ENCODE results near the gene TMPRSS4.

DNA sequence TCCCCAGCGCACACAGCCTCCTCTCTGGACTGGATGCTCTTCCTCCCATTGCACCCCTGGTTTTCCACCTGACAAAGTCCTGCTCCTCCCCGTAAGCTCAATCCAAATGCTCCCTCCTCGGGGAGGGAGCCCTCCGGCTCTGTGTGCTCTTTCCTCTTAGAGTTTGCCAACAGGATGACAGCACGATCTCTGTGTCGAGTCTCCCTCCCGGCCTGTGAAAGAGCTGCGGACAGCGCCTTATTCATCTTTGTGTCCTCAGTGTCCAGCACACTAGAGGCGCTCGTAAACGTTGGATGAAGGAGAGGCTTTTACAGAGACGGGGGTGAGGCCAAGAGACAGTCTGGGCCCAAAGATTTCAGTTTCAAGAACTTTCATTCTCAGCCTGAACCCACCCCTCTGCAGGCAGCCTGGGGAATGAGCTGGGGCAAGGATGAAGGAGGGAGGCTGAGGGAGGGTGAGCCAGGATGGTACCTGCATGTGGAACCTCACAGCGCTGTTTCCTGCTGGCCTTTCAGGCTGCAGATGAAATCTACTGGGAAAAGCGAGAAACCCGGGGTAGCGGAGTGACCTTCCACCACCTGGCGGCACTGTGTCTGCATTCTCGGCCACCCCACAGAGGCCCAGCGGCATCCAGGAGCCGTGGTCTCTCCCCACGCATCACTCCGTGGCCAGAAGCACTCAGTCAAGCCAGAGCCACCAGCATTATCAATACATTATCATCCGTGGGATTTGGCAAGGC lies 8.5 kb upstream of the TMPRSS4 start:
- TF ChIP-seq EZH2 (IDR thresholded peaks at IDR 0.05; ENCODE audit: insufficient read depth, poor library complexity, severe bottlenecking): no peak
- no peak for TF ChIP-seq EZH2phosphoT487 (IDR thresholded peaks at IDR 0.05; ENCODE audit: insufficient read depth, low read depth)
